IMR-90 (cell line): ENCODE measurements around the gene POFUT2. TPM values are rescaled to one million over a fixed set of nuclear protein-coding genes. Genes with fewer than 3 reads are reported as not detected.

ENCODE experiments used
- ATAC-seq: fragments of 200-7000 bp; cut with Tn5 transposase; 2 replicates; pipeline ENCODE4 v1.9.1; 2020; ENCODE audit warnings: low read depth, mild to moderate bottlenecking, moderate library complexity
- BruUV-seq: library from RNA; stranded (reverse); fragments of 400-500 nt; replicated peaks from 2 replicates; lab custom pipeline; 2021; lab: Mats Ljungman, UMichigan
- CTCF ChIA-PET: fragments of 300-600 bp; formaldehyde crosslinking; extraction: SDS; loops from one replicate; lab custom pipeline; 2021; ENCODE audit warnings: antibody characterized with exemption; lab: Yijun Ruan, JAX
- POLR2A ChIA-PET: fragments of 300-600 bp; sonication (Branson Sonifier 250); formaldehyde crosslinking; loops from one replicate; lab custom pipeline; 2022; ENCODE audit warnings: antibody characterized with exemption; ENCODE audit not compliant: unreplicated experiment; lab: Charles Lee
- DNase-seq: peaks from one replicate; pipeline ENCODE4 v3.0.0; 2013
- H2AFZ ChIP-seq: replicated peaks from 2 replicates; pipeline ENCODE3; 2013; ENCODE audit warnings: low read length, mild to moderate bottlenecking; ENCODE audit not compliant: poor library complexity
- H2AK5ac ChIP-seq: 2 replicates; pipeline ENCODE4 v1.6.1; 2013; ENCODE audit warnings: low read depth, low read length, inconsistent platforms
- H2AK9ac ChIP-seq: replicated peaks from 2 replicates; pipeline ENCODE3; 2013; ENCODE audit warnings: mild to moderate bottlenecking, low read depth, low read length, moderate library complexity; ENCODE audit not compliant: poor library complexity
- H2BK120ac ChIP-seq: 2 replicates; pipeline ENCODE4 v1.6.1; 2013; ENCODE audit warnings: low read depth, low read length, inconsistent platforms
- H2BK15ac ChIP-seq: 3 replicates; pipeline ENCODE4 v1.6.1; 2013; ENCODE audit warnings: low read depth, low read length, inconsistent platforms
- H2BK20ac ChIP-seq: 2 replicates; pipeline ENCODE4 v1.6.1; 2013; ENCODE audit warnings: low read depth, mild to moderate bottlenecking, inconsistent platforms, low read length, moderate library complexity
- H2BK5ac ChIP-seq: 2 replicates; pipeline ENCODE4 v1.6.1; 2013; ENCODE audit warnings: mild to moderate bottlenecking, low read depth, low read length, inconsistent platforms; ENCODE audit not compliant: poor library complexity, severe bottlenecking
- H3K14ac ChIP-seq: replicated peaks from 2 replicates; pipeline ENCODE4 v1.6.1; 2013; ENCODE audit warnings: low read depth, low read length, inconsistent platforms
- H3K18ac ChIP-seq: 2 replicates; pipeline ENCODE4 v1.6.1; 2013; ENCODE audit warnings: low read depth, low read length, control low read depth
- H3K23ac ChIP-seq: 2 replicates; pipeline ENCODE4 v1.6.1; 2013; ENCODE audit warnings: low read depth, low read length, inconsistent platforms
- H3K27ac ChIP-seq: 2 replicates; pipeline ENCODE4 v1.5.1; 2013; ENCODE audit warnings: mild to moderate bottlenecking, control low read depth, low read length; ENCODE audit not compliant: insufficient read depth
- H3K27me3 ChIP-seq: 2 replicates; pipeline ENCODE4 v1.6.1; 2013; ENCODE audit warnings: low read length; ENCODE audit not compliant: control insufficient read depth, insufficient read depth
- H3K36me3 ChIP-seq: 2 replicates; pipeline ENCODE4 v1.6.1; 2013; ENCODE audit warnings: low read length, mixed read lengths; ENCODE audit not compliant: control insufficient read depth, insufficient read depth
- H3K4ac ChIP-seq: 2 replicates; pipeline ENCODE4 v1.6.1; 2013; ENCODE audit warnings: low read depth, low read length, inconsistent platforms
- H3K4me1 ChIP-seq: 2 replicates; pipeline ENCODE4 v1.6.1; 2013; ENCODE audit warnings: low read length, mixed read lengths; ENCODE audit not compliant: control insufficient read depth, insufficient read depth
- H3K4me2 ChIP-seq: 2 replicates; pipeline ENCODE4 v1.6.1; 2013; ENCODE audit warnings: low read depth, mild to moderate bottlenecking, control low read depth, low read length, moderate library complexity
- H3K4me3 ChIP-seq: 2 replicates; pipeline ENCODE4 v1.5.1; 2013; ENCODE audit warnings: low read depth, mild to moderate bottlenecking, control low read depth, low read length, moderate library complexity; ENCODE audit not compliant: insufficient read depth
- H3K56ac ChIP-seq: 2 replicates; pipeline ENCODE4 v1.6.1; 2013; ENCODE audit warnings: low read length, inconsistent platforms; ENCODE audit not compliant: insufficient read depth; ENCODE audit errors: extremely low read depth
- H3K79me1 ChIP-seq, 2 experiments: 2 replicates each; pipeline ENCODE4 v1.6.1; 2013; ENCODE audit warnings: low read length in 2 of 2, inconsistent platforms in 1 of 2, low read depth in 1 of 2
- H3K9ac ChIP-seq: 2 replicates; pipeline ENCODE4 v1.6.1; 2013; ENCODE audit warnings: low read depth, low read length, control low read depth
- H3K9me1 ChIP-seq: 2 replicates; pipeline ENCODE4 v1.6.1; 2013; ENCODE audit warnings: low read length, inconsistent platforms; ENCODE audit not compliant: insufficient read depth
- H3K9me3 ChIP-seq: 2 replicates; pipeline ENCODE4 v1.6.1; 2013; ENCODE audit warnings: low read length; ENCODE audit not compliant: control insufficient read depth, insufficient read depth
- H4K20me1 ChIP-seq: 2 replicates; pipeline ENCODE4 v1.6.1; 2013; ENCODE audit warnings: low read length, inconsistent platforms; ENCODE audit not compliant: insufficient read depth
- H4K5ac ChIP-seq: 2 replicates; pipeline ENCODE4 v1.6.1; 2013; ENCODE audit warnings: mild to moderate bottlenecking, low read depth, low read length, control low read depth
- H4K8ac ChIP-seq, 2 experiments: 2 replicates each; pipeline ENCODE4 v1.6.1; 2013; ENCODE audit warnings: low read depth in 2 of 2, low read length in 2 of 2, control low read depth in 1 of 2, inconsistent platforms in 1 of 2
- H4K91ac ChIP-seq: 2 replicates; pipeline ENCODE4 v1.6.1; 2013; ENCODE audit warnings: low read depth, low read length, inconsistent platforms; ENCODE audit not compliant: insufficient read depth
- BHLHE40 ChIP-seq: fragments of 150-350 bp; IDR thresholded peaks from 2 replicates; pipeline ENCODE4 v1.6.1; 2016; ENCODE audit warnings: mild to moderate bottlenecking, low read depth, low read length
- CEBPB ChIP-seq: IDR thresholded peaks from 2 replicates; pipeline ENCODE4 v1.6.1; 2012; ENCODE audit warnings: low read depth, low read length, improper control_type of control experiment
- ELK1 ChIP-seq: fragments of 150-350 bp; IDR thresholded peaks from 2 replicates; pipeline ENCODE4 v1.6.1; 2016; ENCODE audit warnings: low read depth, mild to moderate bottlenecking, low read length, moderate library complexity, borderline replicate concordance
- FOS ChIP-seq: fragments of 150-350 bp; IDR thresholded peaks from 2 replicates; pipeline ENCODE4 v1.6.1; 2016; ENCODE audit warnings: low read depth, low read length
- MAFK ChIP-seq: IDR thresholded peaks from 2 replicates; pipeline ENCODE4 v1.6.1; 2012; ENCODE audit warnings: low read depth, low read length, improper control_type of control experiment
- MAZ ChIP-seq: IDR thresholded peaks from 2 replicates; pipeline ENCODE4 v1.6.1; 2012; ENCODE audit warnings: low read depth, mild to moderate bottlenecking, low read length, improper control_type of control experiment, moderate library complexity, borderline replicate concordance
- MXI1 ChIP-seq: IDR thresholded peaks from 2 replicates; pipeline ENCODE4 v1.6.1; 2012; ENCODE audit warnings: low read depth, mild to moderate bottlenecking, low read length, moderate library complexity, borderline replicate concordance
- NFE2L2 ChIP-seq: fragments of 150-350 bp; IDR thresholded peaks from 2 replicates; pipeline ENCODE4 v1.6.1; 2016; ENCODE audit warnings: low read depth, mild to moderate bottlenecking, low read length
- POLR2A ChIP-seq: IDR thresholded peaks from 2 replicates; pipeline ENCODE4 v1.6.1; 2012; ENCODE audit warnings: mild to moderate bottlenecking, low read depth, low read length
- RAD21 ChIP-seq: IDR thresholded peaks from 2 replicates; pipeline ENCODE4 v1.6.1; 2012; ENCODE audit warnings: low read length, improper control_type of control experiment
- RCOR1 ChIP-seq: IDR thresholded peaks from 2 replicates; pipeline ENCODE4 v1.6.1; 2012; ENCODE audit warnings: mild to moderate bottlenecking, low read length, improper control_type of control experiment; ENCODE audit not compliant: insufficient replicate concordance
- RFX5 ChIP-seq: IDR thresholded peaks from 2 replicates; pipeline ENCODE4 v1.8.0; 2012; ENCODE audit warnings: low read depth, mild to moderate bottlenecking, low read length, moderate library complexity
- SMC3 ChIP-seq: fragments of 150-350 bp; IDR thresholded peaks from 2 replicates; pipeline ENCODE4 v1.6.1; 2016; ENCODE audit warnings: low read depth, mild to moderate bottlenecking, antibody characterized with exemption, low read length, moderate library complexity
- USF2 ChIP-seq: fragments of 150-350 bp; IDR thresholded peaks from 2 replicates; pipeline ENCODE4 v1.6.1; 2017; ENCODE audit warnings: mild to moderate bottlenecking, antibody characterized with exemption, low read length, low read depth
- WGBS, 2 experiments: methylation state at CpG; one replicate each; pipeline versions ENCODE4 v1.1.5 to v1.1.7; 2013; ENCODE audit warnings: missing lambda C conversion rate in 2 of 2; ENCODE audit not compliant: insufficient read length in 1 of 2; ENCODE audit errors: extremely low coverage in 2 of 2; 5-methylcytosine and 5-hydroxymethylcytosine counted together
- dilution Hi-C: fragments of 300-500 bp; cut with HindIII; formaldehyde crosslinking; loops from one replicate; pipeline ENCODE4 v1.14.3; 2018; ENCODE audit warnings: low sequenced_read_pairs; ENCODE audit not compliant: unreplicated experiment
- in situ Hi-C: fragments of 300-500 bp; cut with MboI; formaldehyde crosslinking; loops from 3 replicates; pipeline ENCODE4 v1.14.3; 2019; ENCODE audit warnings: low sequenced_read_pairs, inconsistent platforms, mixed read lengths
- intact Hi-C: fragments of 100-400 bp; cut with micrococcal nuclease; formaldehyde crosslinking; loops from 2 replicates; pipeline ENCODE4 v1.10.0; 2022
- polyA plus RNA-seq, 3 experiments: library from polyadenylated mRNA; depleted of rRNA; stranded (reverse); fragments of >200 nt; gene quantifications; 2 replicates each; pipeline ENCODE4 v1.2.3, GENCODE V29; 2012; ENCODE audit warnings: low replicate concordance in 1 of 3
- total RNA-seq: library from RNA; depleted of rRNA; stranded (reverse); fragments of >200 nt; gene quantifications from 2 replicates; pipeline ENCODE4 v1.2.3, GENCODE V29; 2012
- TF ChIP-seq, protein P1 (sequence below): conservative IDR thresholded peaks from 2 replicates; pipeline ENCODE4 v1.5.1; 2012; ENCODE audit warnings: mild to moderate bottlenecking, low read depth, low read length, improper control_type of control experiment

The POFUT2 gene
- total and polyA plus RNA-seq, 2 of the 4 experiments (the other 2 are of a cell fraction), result 18.8 to 59.3 TPM

DNA sequence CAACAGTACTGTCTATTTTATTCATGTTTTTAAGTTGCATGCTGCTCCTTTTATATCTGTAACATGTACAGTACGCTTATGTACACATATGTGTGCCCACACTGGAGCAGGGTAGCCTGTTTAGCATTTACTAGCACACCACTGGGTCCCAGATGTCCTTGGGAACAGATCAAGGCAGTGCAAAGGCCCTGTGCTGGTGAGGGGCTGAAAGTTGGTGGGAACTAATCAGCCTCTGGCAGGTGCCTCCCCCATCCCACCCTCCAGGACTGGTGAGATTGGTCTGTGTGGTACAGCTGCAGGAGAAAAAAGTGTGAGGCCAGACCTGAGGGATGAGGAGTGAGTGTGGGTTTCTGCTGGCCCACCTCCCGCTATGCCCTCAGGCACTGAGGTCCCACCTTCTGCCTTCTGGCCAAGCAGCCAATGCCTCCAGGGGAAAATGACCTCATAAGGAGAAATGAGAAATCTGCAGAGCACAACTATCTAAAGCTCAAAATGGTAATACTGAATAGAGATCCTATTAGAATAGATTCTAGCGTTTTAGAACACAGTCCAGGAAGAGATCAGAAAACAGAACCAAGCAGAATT lies 58.9 kb downstream of the POFUT2 start:
- H2BK20ac ChIP-seq, result no peak overlapping the region
- no peaks in the 10 kb centered on the region for H3K9me3 ChIP-seq
- H4K20me1 ChIP-seq, result peaks cover 41% of the 10 kb centered on the region
- peaks cover 23% of the 10 kb centered on the region for H3K4me1 ChIP-seq
- H4K8ac ChIP-seq, result peak overlapping the region in 1 of 2 experiments; percentile 10; a peak in 1 of 4 replicates
- H2BK15ac ChIP-seq, result no peak overlapping the region
- no peak overlapping the region for H2BK120ac ChIP-seq
- peak overlapping the region; percentile 12; the same call in 1 of the 2 replicates for H2AK5ac ChIP-seq
- H3K27ac ChIP-seq, result 0 out of 2 replicates have a peak overlapping the region, but pooled peaks have one; percentile 1
- peak; percentile 6 for DNase-seq
- dilution Hi-C loops, result no loop called here
- peak overlapping the region; percentile 2 for H3K4ac ChIP-seq
- ATAC-seq, result no peak
- peaks cover 10% of the 10 kb centered on the region for H3K36me3 ChIP-seq
- 0 out of 4 replicates have a peak, but pooled peaks cover 0 to 8% of the 10 kb centered on the region in 2 experiments for H3K79me1 ChIP-seq
- H3K14ac ChIP-seq, result no peak overlapping the region
- peaks cover 2% of the 10 kb centered on the region for H3K27me3 ChIP-seq
- no peak overlapping the region for H4K91ac ChIP-seq
- intact Hi-C loops, result loop anchor here (2.0 to 5.0 kb wide), 2 partner anchors 20 to 86 kb away; no protein-coding TSS in a partner anchor
- H2AFZ ChIP-seq, result no peak overlapping the region
- in situ Hi-C loops, result no loop called here
- no peak overlapping the region for H3K56ac ChIP-seq
- ChIA-PET CTCF (interaction anchor here (0.6 kb wide), 1 partner anchor 87 kb away, joined by 4 read pairs; no protein-coding TSS in a partner anchor), POLR2A (no interaction called here)
- no peak overlapping the region for H2AK9ac ChIP-seq
- H3K23ac ChIP-seq, result no peak overlapping the region
- no peak overlapping the region for H3K4me3 ChIP-seq
- no peak overlapping the region for H4K5ac ChIP-seq
- no peak overlapping the region for H3K4me2 ChIP-seq
- TF ChIP-seq MXI1 (no peak), RAD21 (no peak), POLR2A (no peak), NFE2L2 (no peak), USF2 (no peak), FOS (no peak), RCOR1 (no peak), CEBPB (no peak), BHLHE40 (no peak), MAFK (no peak), ELK1 (no peak), SMC3 (no peak), MAZ (no peak), RFX5 (no peak)
- TF ChIP-seq, protein P1, sequence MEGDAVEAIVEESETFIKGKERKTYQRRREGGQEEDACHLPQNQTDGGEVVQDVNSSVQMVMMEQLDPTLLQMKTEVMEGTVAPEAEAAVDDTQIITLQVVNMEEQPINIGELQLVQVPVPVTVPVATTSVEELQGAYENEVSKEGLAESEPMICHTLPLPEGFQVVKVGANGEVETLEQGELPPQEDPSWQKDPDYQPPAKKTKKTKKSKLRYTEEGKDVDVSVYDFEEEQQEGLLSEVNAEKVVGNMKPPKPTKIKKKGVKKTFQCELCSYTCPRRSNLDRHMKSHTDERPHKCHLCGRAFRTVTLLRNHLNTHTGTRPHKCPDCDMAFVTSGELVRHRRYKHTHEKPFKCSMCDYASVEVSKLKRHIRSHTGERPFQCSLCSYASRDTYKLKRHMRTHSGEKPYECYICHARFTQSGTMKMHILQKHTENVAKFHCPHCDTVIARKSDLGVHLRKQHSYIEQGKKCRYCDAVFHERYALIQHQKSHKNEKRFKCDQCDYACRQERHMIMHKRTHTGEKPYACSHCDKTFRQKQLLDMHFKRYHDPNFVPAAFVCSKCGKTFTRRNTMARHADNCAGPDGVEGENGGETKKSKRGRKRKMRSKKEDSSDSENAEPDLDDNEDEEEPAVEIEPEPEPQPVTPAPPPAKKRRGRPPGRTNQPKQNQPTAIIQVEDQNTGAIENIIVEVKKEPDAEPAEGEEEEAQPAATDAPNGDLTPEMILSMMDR, result no peak
- BruUV-seq, result no TSS peak
- H3K18ac ChIP-seq, result no peak overlapping the region; the same call in 1 of the 2 replicates
- WGBS, 2 experiments, result no CpG with 5 or more reads among the region's 3 CpGs
- H2BK5ac ChIP-seq, result no peak overlapping the region
- H3K9ac ChIP-seq, result no peak overlapping the region
- H3K9me1 ChIP-seq, result peaks cover 23% of the 10 kb centered on the region
